Neural cell (in vitro differentiated cells): ENCODE data around the gene CHMP1A. TPM values are rescaled to one million over a fixed set of nuclear protein-coding genes. Genes with fewer than 3 reads are reported as not detected.

ENCODE experiments used
- H2AFZ ChIP-seq: fragments of 200-600, 300-800 bp; sonication (generic), shearing (Covaris generic); 2 replicates; pipeline ENCODE4 v1.6.0; 2014; ENCODE audit warnings: low read depth, mild to moderate bottlenecking, antibody characterized with exemption, low read length, moderate library complexity
- H3F3A ChIP-seq: fragments of 200-600 bp; shearing (Covaris generic); 2 replicates; pipeline ENCODE4 v1.6.1; 2016; ENCODE audit warnings: mild to moderate bottlenecking, moderate library complexity, mixed read lengths, antibody characterized with exemption, low read length; ENCODE audit not compliant: insufficient read depth, poor library complexity, severe bottlenecking
- H3K27ac ChIP-seq: fragments of 200-600, 300-800 bp; sonication (generic), shearing (Covaris generic); 2 replicates; pipeline ENCODE4 v1.5.1; 2014; ENCODE audit warnings: mild to moderate bottlenecking, low read length, moderate library complexity
- H3K27me3 ChIP-seq: fragments of 300-800, 200-600 bp; sonication (generic), shearing (Covaris generic); 2 replicates; pipeline ENCODE4 v1.6.0; 2014; ENCODE audit warnings: mild to moderate bottlenecking, low read depth, low read length, moderate library complexity; ENCODE audit not compliant: insufficient read depth
- H3K36me3 ChIP-seq: fragments of 300-800, 200-600 bp; sonication (generic), shearing (Covaris generic); 2 replicates; pipeline ENCODE4 v1.5.1; 2014; ENCODE audit warnings: mild to moderate bottlenecking, antibody characterized with exemption, low read length, moderate library complexity; ENCODE audit not compliant: insufficient read depth
- H3K4me2 ChIP-seq: fragments of 300-800, 200-600 bp; sonication (generic), shearing (Covaris generic); 2 replicates; pipeline ENCODE4 v1.6.0; 2014; ENCODE audit warnings: mild to moderate bottlenecking, low read length
- H3K4me3 ChIP-seq: fragments of 300-800, 200-600 bp; sonication (generic), shearing (Covaris generic); 2 replicates; pipeline ENCODE4 v1.5.1; 2014; ENCODE audit warnings: mild to moderate bottlenecking, low read length, moderate library complexity
- H3K79me2 ChIP-seq: fragments of 200-600 bp; shearing (Covaris generic); replicated peaks from 2 replicates; pipeline ENCODE4 v1.6.0; 2014; ENCODE audit warnings: mild to moderate bottlenecking, low read length, moderate library complexity; ENCODE audit not compliant: insufficient read depth
- H3K9ac ChIP-seq: fragments of 300-800, 200-600 bp; sonication (generic), shearing (Covaris generic); 2 replicates; pipeline ENCODE4 v1.6.1; 2016; ENCODE audit warnings: mild to moderate bottlenecking, low read length, mixed read lengths
- H3K9me2 ChIP-seq: fragments of 200-600 bp; shearing (Covaris generic); 2 replicates; pipeline ENCODE4 v1.6.1; 2016; ENCODE audit warnings: mild to moderate bottlenecking, low read length, mixed read lengths; ENCODE audit not compliant: insufficient read depth
- H3K9me3 ChIP-seq: fragments of 200-600, 300-800 bp; sonication (generic), shearing (Covaris generic); 2 replicates; pipeline ENCODE4 v1.6.1; 2016; ENCODE audit warnings: mild to moderate bottlenecking, mixed run types, low read length, moderate library complexity, mixed read lengths
- H4K20me1 ChIP-seq: fragments of 200-600 bp; shearing (Covaris generic); 2 replicates; pipeline ENCODE4 v1.6.1; 2016; ENCODE audit warnings: mild to moderate bottlenecking, mixed run types; ENCODE audit not compliant: insufficient read depth
- EP300 ChIP-seq: fragments of 450-650 bp; conservative IDR thresholded peaks from 2 replicates; pipeline ENCODE4 v1.6.1; 2014; ENCODE audit warnings: antibody characterized with exemption, mild to moderate bottlenecking, moderate library complexity; ENCODE audit not compliant: poor library complexity, severe bottlenecking
- EZH2 ChIP-seq: fragments of 200-600, 300-800 bp; shearing (Covaris generic), sonication (generic); IDR thresholded peaks from 2 replicates; pipeline ENCODE4 v1.6.1; 2014; ENCODE audit warnings: antibody characterized with exemption, low read length, borderline replicate concordance, mild to moderate bottlenecking; ENCODE audit not compliant: insufficient read depth, poor library complexity, severe bottlenecking
- MXI1 ChIP-seq: fragments of 450-650 bp; conservative IDR thresholded peaks from 2 replicates; pipeline ENCODE4 v1.6.1; 2014; ENCODE audit warnings: antibody characterized with exemption, mild to moderate bottlenecking; ENCODE audit not compliant: poor library complexity, severe bottlenecking
- POLR2AphosphoS5 ChIP-seq: IDR thresholded peaks from 2 replicates; pipeline ENCODE4 v1.6.1; 2012
- RAD21 ChIP-seq: fragments of 450-650 bp; conservative IDR thresholded peaks from 2 replicates; pipeline ENCODE4 v1.6.1; 2014; ENCODE audit warnings: antibody characterized with exemption, mild to moderate bottlenecking, moderate library complexity
- SMC3 ChIP-seq: fragments of 450-650 bp; conservative IDR thresholded peaks from 2 replicates; pipeline ENCODE4 v1.6.1; 2014; ENCODE audit warnings: antibody characterized with exemption, mild to moderate bottlenecking, moderate library complexity; ENCODE audit not compliant: poor library complexity
- TAF1 ChIP-seq: IDR thresholded peaks from 2 replicates; pipeline ENCODE4 v1.6.1; 2012; ENCODE audit warnings: low read depth
- polyA plus RNA-seq: library from polyadenylated mRNA; depleted of rRNA; stranded (reverse); fragments of >200 nt; gene quantifications from 2 replicates; pipeline ENCODE4 v1.2.3, GENCODE V29; 2014
- TF ChIP-seq, protein P1 (sequence below): IDR thresholded peaks from 2 replicates; pipeline ENCODE4 v1.6.1; 2012; ENCODE audit warnings: borderline replicate concordance
- TF ChIP-seq, protein P2 (sequence below): fragments of 450-650 bp; IDR thresholded peaks from 2 replicates; pipeline ENCODE4 v1.5.1; 2014; ENCODE audit warnings: antibody characterized with exemption, mild to moderate bottlenecking, moderate library complexity; ENCODE audit not compliant: poor library complexity, severe bottlenecking

CHMP1A gene
- polyA plus RNA-seq, 1 donor from 2014 or later: 113 TPM

DNA sequence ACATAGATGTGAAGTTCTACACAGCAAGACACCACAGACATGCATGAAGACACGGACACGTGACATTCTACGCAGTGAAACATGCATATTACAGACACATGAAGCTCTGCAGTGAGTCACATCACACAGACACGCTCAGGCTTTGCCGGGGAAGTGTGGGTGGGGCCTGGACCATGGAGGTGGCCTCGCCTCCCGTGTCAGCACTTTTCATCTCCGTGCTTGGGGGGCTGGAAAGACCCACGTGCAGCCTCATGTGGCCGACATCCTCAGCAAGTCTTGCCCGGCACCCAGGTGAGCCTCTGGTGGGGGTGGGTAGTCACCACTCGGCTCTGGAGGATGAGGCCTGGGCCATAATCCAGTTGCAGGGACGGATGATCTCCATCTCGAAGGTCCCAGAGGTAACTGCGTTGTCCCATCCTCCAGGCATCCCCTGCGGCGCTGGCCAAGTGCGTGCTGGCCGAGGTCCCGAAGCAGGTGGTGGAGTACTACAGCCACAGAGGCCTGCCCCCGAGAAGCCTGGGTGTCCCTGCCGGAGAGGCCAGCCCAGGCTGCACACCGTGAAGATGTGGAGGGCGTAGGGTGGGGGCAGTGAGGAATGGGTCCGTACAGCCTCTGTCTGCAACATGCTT lies 61.3 kb downstream of the CHMP1A start:
- Histone ChIP-seq H3K9ac (no peak overlapping the region), H3K4me2 (no peak overlapping the region), H4K20me1 (no peaks in the 10 kb centered on the region), H3K79me2 (no peaks in the 10 kb centered on the region), H3K4me3 (no peak overlapping the region), H2AFZ (no peak overlapping the region), H3K36me3 (no peaks in the 10 kb centered on the region), H3K9me3 (no peaks in the 10 kb centered on the region), H3K27me3 (no peaks in the 10 kb centered on the region), H3F3A (no peaks in the 10 kb centered on the region), H3K27ac (no peak overlapping the region), H3K9me2 (no peaks in the 10 kb centered on the region)
- TF ChIP-seq MXI1 (no peak), EP300 (no peak), TAF1 (no peak), POLR2AphosphoS5 (no peak), SMC3 (no peak), EZH2 (no peak), RAD21 (no peak)
- TF ChIP-seq, protein P1, sequence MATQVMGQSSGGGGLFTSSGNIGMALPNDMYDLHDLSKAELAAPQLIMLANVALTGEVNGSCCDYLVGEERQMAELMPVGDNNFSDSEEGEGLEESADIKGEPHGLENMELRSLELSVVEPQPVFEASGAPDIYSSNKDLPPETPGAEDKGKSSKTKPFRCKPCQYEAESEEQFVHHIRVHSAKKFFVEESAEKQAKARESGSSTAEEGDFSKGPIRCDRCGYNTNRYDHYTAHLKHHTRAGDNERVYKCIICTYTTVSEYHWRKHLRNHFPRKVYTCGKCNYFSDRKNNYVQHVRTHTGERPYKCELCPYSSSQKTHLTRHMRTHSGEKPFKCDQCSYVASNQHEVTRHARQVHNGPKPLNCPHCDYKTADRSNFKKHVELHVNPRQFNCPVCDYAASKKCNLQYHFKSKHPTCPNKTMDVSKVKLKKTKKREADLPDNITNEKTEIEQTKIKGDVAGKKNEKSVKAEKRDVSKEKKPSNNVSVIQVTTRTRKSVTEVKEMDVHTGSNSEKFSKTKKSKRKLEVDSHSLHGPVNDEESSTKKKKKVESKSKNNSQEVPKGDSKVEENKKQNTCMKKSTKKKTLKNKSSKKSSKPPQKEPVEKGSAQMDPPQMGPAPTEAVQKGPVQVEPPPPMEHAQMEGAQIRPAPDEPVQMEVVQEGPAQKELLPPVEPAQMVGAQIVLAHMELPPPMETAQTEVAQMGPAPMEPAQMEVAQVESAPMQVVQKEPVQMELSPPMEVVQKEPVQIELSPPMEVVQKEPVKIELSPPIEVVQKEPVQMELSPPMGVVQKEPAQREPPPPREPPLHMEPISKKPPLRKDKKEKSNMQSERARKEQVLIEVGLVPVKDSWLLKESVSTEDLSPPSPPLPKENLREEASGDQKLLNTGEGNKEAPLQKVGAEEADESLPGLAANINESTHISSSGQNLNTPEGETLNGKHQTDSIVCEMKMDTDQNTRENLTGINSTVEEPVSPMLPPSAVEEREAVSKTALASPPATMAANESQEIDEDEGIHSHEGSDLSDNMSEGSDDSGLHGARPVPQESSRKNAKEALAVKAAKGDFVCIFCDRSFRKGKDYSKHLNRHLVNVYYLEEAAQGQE: no peak
- TF ChIP-seq, protein P2, sequence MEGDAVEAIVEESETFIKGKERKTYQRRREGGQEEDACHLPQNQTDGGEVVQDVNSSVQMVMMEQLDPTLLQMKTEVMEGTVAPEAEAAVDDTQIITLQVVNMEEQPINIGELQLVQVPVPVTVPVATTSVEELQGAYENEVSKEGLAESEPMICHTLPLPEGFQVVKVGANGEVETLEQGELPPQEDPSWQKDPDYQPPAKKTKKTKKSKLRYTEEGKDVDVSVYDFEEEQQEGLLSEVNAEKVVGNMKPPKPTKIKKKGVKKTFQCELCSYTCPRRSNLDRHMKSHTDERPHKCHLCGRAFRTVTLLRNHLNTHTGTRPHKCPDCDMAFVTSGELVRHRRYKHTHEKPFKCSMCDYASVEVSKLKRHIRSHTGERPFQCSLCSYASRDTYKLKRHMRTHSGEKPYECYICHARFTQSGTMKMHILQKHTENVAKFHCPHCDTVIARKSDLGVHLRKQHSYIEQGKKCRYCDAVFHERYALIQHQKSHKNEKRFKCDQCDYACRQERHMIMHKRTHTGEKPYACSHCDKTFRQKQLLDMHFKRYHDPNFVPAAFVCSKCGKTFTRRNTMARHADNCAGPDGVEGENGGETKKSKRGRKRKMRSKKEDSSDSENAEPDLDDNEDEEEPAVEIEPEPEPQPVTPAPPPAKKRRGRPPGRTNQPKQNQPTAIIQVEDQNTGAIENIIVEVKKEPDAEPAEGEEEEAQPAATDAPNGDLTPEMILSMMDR: no peak

DNA sequence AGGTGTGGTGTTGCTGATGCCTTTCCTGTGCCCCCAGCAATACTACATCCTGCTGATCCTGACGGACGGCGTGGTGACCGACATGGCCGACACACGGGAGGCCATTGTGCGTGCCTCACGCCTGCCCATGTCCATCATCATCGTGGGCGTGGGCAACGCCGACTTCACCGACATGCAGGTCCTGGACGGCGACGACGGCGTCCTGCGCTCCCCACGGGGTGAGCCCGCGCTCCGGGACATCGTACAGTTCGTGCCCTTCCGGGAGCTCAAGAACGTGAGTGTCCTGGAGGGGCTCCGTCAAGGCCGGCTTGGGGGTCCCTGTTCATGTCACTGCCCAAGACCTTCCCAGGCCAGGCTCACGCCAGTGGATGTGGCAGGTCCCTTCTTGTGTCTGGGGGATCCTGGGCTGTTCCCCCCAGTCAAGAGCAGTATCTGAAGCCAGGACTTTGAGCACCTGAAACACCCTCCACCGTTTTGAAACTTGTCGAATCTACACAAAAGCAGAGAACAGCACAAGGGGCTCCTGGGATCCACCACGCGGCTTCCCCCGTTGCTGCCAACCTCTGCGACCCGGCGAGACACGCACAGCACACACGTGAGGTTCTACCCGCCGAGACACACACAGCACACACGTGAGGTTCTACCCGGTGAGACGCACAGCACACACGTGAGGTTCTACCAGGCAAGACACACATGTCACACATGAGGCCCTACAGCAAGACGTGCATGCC lies 62.0 kb downstream of the CHMP1A start:
- no peaks in the 10 kb centered on the region for H4K20me1 ChIP-seq
- no peak overlapping the region for H2AFZ ChIP-seq
- no peaks in the 10 kb centered on the region for H3K27me3 ChIP-seq
- H3K79me2 ChIP-seq: no peaks in the 10 kb centered on the region
- no peak overlapping the region for H3K9ac ChIP-seq
- H3K9me3 ChIP-seq: no peaks in the 10 kb centered on the region
- no peaks in the 10 kb centered on the region for H3K9me2 ChIP-seq
- H3F3A ChIP-seq: no peaks in the 10 kb centered on the region
- TF ChIP-seq, protein P1: no peak
- TF ChIP-seq RAD21: no peak
- TF ChIP-seq, protein P2: no peak
- no peak for TF ChIP-seq POLR2AphosphoS5
- no peak for TF ChIP-seq EP300
- TF ChIP-seq TAF1: no peak
- TF ChIP-seq SMC3: no peak
- TF ChIP-seq MXI1: no peak
- no peak for TF ChIP-seq EZH2
- no peaks in the 10 kb centered on the region for H3K36me3 ChIP-seq
- H3K4me2 ChIP-seq: no peak overlapping the region
- H3K27ac ChIP-seq: no peak overlapping the region
- H3K4me3 ChIP-seq: no peak overlapping the region
